PC-9 (cell line): ENCODE measurements around the gene TAS2R4. TPM values are rescaled to one million over a fixed set of nuclear protein-coding genes. Genes with fewer than 3 reads are reported as not detected.

Experiments
- BruUV-seq: library from RNA; stranded (reverse); fragments of 400-500 nt; replicated peaks from 2 replicates; lab custom pipeline; 2021; lab: Mats Ljungman, UMichigan
- CTCF ChIA-PET: fragments of 300-600 bp; sonication (Branson Sonifier 250); formaldehyde crosslinking; loops from one replicate; lab custom pipeline; 2022; ENCODE audit warnings: antibody characterized with exemption; lab: Charles Lee
- POLR2A ChIA-PET: fragments of 300-600 bp; sonication (Branson Sonifier 250); formaldehyde crosslinking; loops from one replicate; lab custom pipeline; 2022; ENCODE audit warnings: antibody characterized with exemption; ENCODE audit not compliant: unreplicated experiment; lab: Charles Lee
- DNase-seq, 2 experiments: peaks; one replicate each; pipeline versions ENCODE4 v3.0.0 to v3.0.0-alpha.2; 2015 to 2022; ENCODE audit warnings: mixed read lengths in 1 of 2
- H2AFZ ChIP-seq: fragments of 200-600 bp; sonication (generic); 2 replicates; pipeline ENCODE4 v1.8.1; 2017; ENCODE audit warnings: antibody characterized with exemption
- H3F3A ChIP-seq: fragments of 200-600 bp; sonication (generic); 2 replicates; pipeline ENCODE4 v1.8.1; 2017; ENCODE audit warnings: antibody characterized with exemption, mild to moderate bottlenecking, low read depth; ENCODE audit not compliant: insufficient read depth
- H3K27ac ChIP-seq: fragments of 200-600 bp; sonication (generic); 2 replicates; pipeline ENCODE4 v1.6.1; 2016; ENCODE audit warnings: mixed run types
- H3K27me3 ChIP-seq: fragments of 200-600 bp; sonication (generic); 2 replicates; pipeline ENCODE4 v1.6.1; 2016; ENCODE audit warnings: low read depth, mixed run types; ENCODE audit not compliant: insufficient read depth
- H3K36me3 ChIP-seq: fragments of 200-600 bp; sonication (generic); 2 replicates; pipeline ENCODE4 v1.6.1; 2016; ENCODE audit warnings: low read depth, mixed run types
- H3K4me1 ChIP-seq: fragments of 200-600 bp; sonication (generic); replicated peaks from 2 replicates; pipeline ENCODE4 v1.6.1; 2016; ENCODE audit warnings: mixed run types; ENCODE audit not compliant: insufficient read depth
- H3K4me2 ChIP-seq: fragments of 200-600 bp; sonication (generic); 2 replicates; pipeline ENCODE4 v1.6.1; 2017; ENCODE audit warnings: mixed run types
- H3K4me3 ChIP-seq: fragments of 200-600 bp; sonication (generic); 2 replicates; pipeline ENCODE4 v1.6.1; 2016; ENCODE audit warnings: mixed run types
- H3K79me2 ChIP-seq: fragments of 200-600 bp; sonication (generic); 2 replicates; pipeline ENCODE4 v1.6.1; 2017; ENCODE audit warnings: low read depth, mixed run types
- H3K9me2 ChIP-seq: fragments of 200-600 bp; sonication (generic); 2 replicates; pipeline ENCODE4 v1.8.1; 2017; ENCODE audit warnings: mild to moderate bottlenecking; ENCODE audit not compliant: insufficient read depth
- H3K9me3 ChIP-seq: fragments of 200-600 bp; sonication (generic); 2 replicates; pipeline ENCODE4 v1.8.1; 2016; ENCODE audit warnings: low read depth; ENCODE audit not compliant: insufficient read depth
- H4K20me1 ChIP-seq: fragments of 200-600 bp; sonication (generic); 2 replicates; pipeline ENCODE4 v1.8.1; 2017; ENCODE audit not compliant: insufficient read depth
- EZH2 ChIP-seq: fragments of 200-600 bp; sonication (generic); IDR thresholded peaks from 2 replicates; pipeline ENCODE4 v1.8.0; 2017; ENCODE audit warnings: antibody characterized with exemption, low read depth
- intact Hi-C: fragments of 100-400 bp; cut with micrococcal nuclease; formaldehyde crosslinking; loops from one replicate; pipeline ENCODE4 v1.10.0; 2022; ENCODE audit not compliant: unreplicated experiment
- total RNA-seq: library from RNA; stranded (reverse); gene quantifications from 2 replicates; pipeline ENCODE4 v1.2.3, GENCODE V29; 2021
- TF ChIP-seq, protein P1 (sequence below): fragments of 200-600 bp; sonication (generic); conservative IDR thresholded peaks from 2 replicates; pipeline ENCODE4 v1.6.1; 2017; ENCODE audit warnings: mixed run types, antibody characterized with exemption, mild to moderate bottlenecking, moderate library complexity

TAS2R4 gene
- total RNA-seq, 1 experiment from 2014 or later, result 1.4 TPM

DNA sequence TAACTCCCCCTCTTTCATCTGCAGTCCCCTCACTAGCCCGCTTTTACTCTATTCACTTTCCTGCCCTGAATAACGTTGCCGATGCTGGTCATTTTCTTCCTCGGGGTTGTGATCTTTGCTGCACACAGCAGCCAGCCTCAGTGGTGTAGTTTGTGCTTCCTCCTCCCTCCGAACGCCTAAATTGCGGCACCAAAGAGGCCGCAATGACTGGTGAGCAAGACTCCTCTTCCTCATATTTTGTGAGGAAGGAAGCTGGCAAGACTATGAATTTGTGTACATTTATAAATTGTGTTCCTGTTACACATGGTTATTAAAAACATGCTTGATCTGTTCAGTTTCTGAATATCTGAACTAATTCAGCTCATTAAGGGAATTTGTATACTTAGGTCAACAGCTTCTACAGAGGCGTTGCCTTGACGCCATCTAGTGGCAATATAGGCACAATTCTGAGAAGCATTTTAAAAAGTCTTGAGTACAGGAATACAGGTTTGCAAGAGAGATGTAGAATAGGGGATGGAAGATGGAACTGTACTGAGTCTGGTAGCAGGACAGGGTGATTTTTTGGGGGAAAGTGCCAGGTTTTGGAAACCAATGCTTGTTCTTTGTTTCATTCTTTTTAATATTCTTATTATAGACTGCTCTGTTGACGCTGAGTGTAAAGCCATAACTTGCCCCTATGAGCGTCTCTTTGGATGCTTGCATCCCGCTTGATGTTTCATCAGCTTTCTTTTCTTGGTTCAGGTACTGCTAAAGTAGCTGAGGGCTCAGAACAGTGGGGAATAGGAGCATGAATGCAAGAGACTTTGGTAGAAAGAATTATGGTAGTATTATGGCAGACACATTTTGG lies 9.5 kb downstream of the TAS2R4 start:
- DNase-seq, result peak; percentile 18 to 60
- no peaks in the 10 kb centered on the region for H3K79me2 ChIP-seq

DNA sequence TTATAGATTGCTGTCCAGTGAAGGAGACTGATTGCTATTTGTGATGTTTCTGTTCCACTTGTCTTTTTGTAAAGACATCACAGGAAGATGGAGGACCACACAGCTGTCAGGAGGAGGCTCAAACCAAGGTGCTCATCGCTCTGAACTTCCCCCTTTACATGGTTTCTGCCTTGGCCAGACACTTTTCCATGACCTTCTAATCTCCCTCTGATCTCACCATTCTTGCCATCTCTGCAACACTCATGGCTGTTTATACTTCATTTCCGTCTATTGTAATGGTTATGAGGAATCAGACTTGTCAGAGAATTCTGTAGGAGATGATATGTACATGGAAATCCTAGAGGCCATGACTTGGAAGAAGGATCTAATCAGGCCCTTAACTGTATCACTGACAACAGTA lies 11.8 kb downstream of the TAS2R4 start:
- H3K27me3 ChIP-seq, result no peaks in the 10 kb centered on the region
- H3K36me3 ChIP-seq, result no peaks in the 10 kb centered on the region
- intact Hi-C loops, result loop anchor here (5.0 kb wide), 1 partner anchor 771 kb away; no protein-coding TSS in a partner anchor
- ChIA-PET CTCF (interaction anchor here (0.6 kb wide), 1 partner anchor 40 kb away, joined by 3 read pairs; no protein-coding TSS in a partner anchor), POLR2A (no interaction called here)
- no peak for DNase-seq
- no peak overlapping the region for H2AFZ ChIP-seq
- H3K4me2 ChIP-seq, result no peak overlapping the region
- H3K27ac ChIP-seq, result no peak overlapping the region
- no peaks in the 10 kb centered on the region for H3K9me2 ChIP-seq
- H3K9me3 ChIP-seq, result no peaks in the 10 kb centered on the region
- no peaks in the 10 kb centered on the region for H3F3A ChIP-seq
- TF ChIP-seq, protein P1, sequence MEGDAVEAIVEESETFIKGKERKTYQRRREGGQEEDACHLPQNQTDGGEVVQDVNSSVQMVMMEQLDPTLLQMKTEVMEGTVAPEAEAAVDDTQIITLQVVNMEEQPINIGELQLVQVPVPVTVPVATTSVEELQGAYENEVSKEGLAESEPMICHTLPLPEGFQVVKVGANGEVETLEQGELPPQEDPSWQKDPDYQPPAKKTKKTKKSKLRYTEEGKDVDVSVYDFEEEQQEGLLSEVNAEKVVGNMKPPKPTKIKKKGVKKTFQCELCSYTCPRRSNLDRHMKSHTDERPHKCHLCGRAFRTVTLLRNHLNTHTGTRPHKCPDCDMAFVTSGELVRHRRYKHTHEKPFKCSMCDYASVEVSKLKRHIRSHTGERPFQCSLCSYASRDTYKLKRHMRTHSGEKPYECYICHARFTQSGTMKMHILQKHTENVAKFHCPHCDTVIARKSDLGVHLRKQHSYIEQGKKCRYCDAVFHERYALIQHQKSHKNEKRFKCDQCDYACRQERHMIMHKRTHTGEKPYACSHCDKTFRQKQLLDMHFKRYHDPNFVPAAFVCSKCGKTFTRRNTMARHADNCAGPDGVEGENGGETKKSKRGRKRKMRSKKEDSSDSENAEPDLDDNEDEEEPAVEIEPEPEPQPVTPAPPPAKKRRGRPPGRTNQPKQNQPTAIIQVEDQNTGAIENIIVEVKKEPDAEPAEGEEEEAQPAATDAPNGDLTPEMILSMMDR, result no peak
- no peak for TF ChIP-seq EZH2
- BruUV-seq, result no TSS peak
- H3K4me1 ChIP-seq, result no peaks in the 10 kb centered on the region
- H3K79me2 ChIP-seq, result no peaks in the 10 kb centered on the region
- H3K4me3 ChIP-seq, result no peak overlapping the region
- H4K20me1 ChIP-seq, result peaks cover 4% of the 10 kb centered on the region; the same call in 1 of the 2 replicates

More for the DNA sequence above, 9.5 kb downstream of the TAS2R4 start:
- BruUV-seq, result no TSS peak
- Histone ChIP-seq H3K27me3 (no peaks in the 10 kb centered on the region), H4K20me1 (peaks cover 4% of the 10 kb centered on the region; the same call in 1 of the 2 replicates), H3K36me3 (no peaks in the 10 kb centered on the region), H2AFZ (no peak overlapping the region), H3K9me3 (no peaks in the 10 kb centered on the region), H3K4me2 (no peak overlapping the region), H3K27ac (no peak overlapping the region), H3K4me1 (no peaks in the 10 kb centered on the region), H3K9me2 (no peaks in the 10 kb centered on the region), H3K4me3 (no peak overlapping the region), H3F3A (no peaks in the 10 kb centered on the region)
- ChIA-PET CTCF (interaction anchor here (0.6 to 1.1 kb wide), 7 partner anchors 9 to 1397 kb away, joined by 3 to 5 read pairs (median 3); partner anchors contain the start of genes TAS2R39 and TAS2R4), POLR2A (no interaction called here)
- intact Hi-C loops, result loop anchor here (1.0 to 5.0 kb wide), 2 partner anchors 132 to 769 kb away; no protein-coding TSS in a partner anchor
- no peak for TF ChIP-seq EZH2
- TF ChIP-seq, protein P1, result peak; percentile 85

DNA sequence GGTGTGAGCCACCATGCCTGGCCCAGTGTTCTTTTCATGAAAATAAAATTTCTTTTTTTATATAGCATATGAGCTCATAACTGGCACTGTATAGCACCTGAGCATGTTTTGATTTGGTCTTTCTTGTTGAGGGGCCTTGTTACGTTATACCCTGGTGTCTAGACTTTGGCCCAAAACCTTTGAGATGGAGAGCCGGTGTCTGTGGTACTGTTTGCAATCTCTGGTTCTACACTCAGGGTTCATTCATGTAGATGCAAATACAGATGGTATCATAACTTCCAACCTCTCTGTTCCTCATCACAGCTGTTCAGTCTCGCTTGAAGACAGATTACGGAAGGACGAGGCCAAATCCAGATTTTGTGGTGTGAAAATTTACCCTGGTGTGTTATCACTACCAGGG lies 13.4 kb downstream of the TAS2R4 start, which contains the start of gene TAS2R5:
Gene TAS2R5, plus strand, starts transcription at position 301 of the 400 bp plus-strand sequence. CDS start 145 bp downstream, outside the sequence.
- intact Hi-C loops, result loop anchor here (5.0 kb wide), 1 partner anchor 773 kb away; no protein-coding TSS in a partner anchor
- CTCF ChIA-PET, result no interaction called here

More for the DNA sequence above, 13.4 kb downstream of the TAS2R4 start, which contains the start of gene TAS2R5:
- no peaks in the 10 kb centered on the region for H3K9me2 ChIP-seq
- no peak within 1 kb of the TSS for H2AFZ ChIP-seq
- no peaks in the 10 kb centered on the region for H3K4me1 ChIP-seq
- H3K4me3 ChIP-seq, result no peak within 1 kb of the TSS
- no peaks in the 10 kb centered on the region for H3K9me3 ChIP-seq
- no peaks in the 10 kb centered on the region for H3K79me2 ChIP-seq
- BruUV-seq, result no TSS peak
- H4K20me1 ChIP-seq, result peaks cover 4% of the 10 kb centered on the region; the same call in 1 of the 2 replicates
- H3K27ac ChIP-seq, result no peak within 1 kb of the TSS
- H3K27me3 ChIP-seq, result no peaks in the 10 kb centered on the region
- H3K36me3 ChIP-seq, result no peaks in the 10 kb centered on the region
- DNase-seq, result no peak
- H3K4me2 ChIP-seq, result no peak within 1 kb of the TSS
- no peak for TF ChIP-seq EZH2
- TF ChIP-seq, protein P1, result no peak
- no peaks in the 10 kb centered on the region for H3F3A ChIP-seq
- POLR2A ChIA-PET, result no interaction called here
